GM21528 (cell line): ENCODE data around the gene FAM184B.
A peak's percentile ranks its signal among the peaks of the same experiment; 100 is the strongest.

Source experiments
- ATAC-seq: cut with Tn5 transposase; IDR thresholded peaks from one replicate; pipeline ENCODE4 v1.9.1; 2021; ENCODE audit warnings: mild to moderate bottlenecking, moderate library complexity; ENCODE audit not compliant: unreplicated experiment, low FRiP score

Gene FAM184B

GRCh38 chr4:17595471-17596005 is 185.9 kb downstream of the FAM184B start:
- peak; percentile 84 for ATAC-seq

DNA sequence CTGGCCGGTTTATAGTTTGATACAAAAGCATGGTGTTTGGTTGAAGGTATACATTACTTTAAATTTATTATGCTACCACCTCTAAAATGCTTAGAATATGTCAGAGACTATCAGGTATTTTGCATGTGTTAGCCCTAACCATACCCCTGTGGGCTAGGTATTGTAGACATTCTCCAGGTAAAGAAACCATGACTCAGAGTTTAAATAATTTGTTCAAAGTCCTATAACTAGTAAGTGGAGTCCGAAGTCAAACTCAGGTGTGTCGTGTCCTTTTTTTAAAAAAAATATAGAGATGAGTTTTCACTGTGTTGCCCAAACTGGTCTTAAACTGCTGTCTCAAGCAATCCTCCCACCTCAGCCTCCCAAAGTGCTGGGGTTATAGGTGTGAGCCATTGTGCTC is 192.1 kb downstream of the FAM184B start:
- ATAC-seq, result no peak

GRCh38 chr4:17587094-17587822 is 194.2 kb downstream of the FAM184B start:
- no peak for ATAC-seq

DNA sequence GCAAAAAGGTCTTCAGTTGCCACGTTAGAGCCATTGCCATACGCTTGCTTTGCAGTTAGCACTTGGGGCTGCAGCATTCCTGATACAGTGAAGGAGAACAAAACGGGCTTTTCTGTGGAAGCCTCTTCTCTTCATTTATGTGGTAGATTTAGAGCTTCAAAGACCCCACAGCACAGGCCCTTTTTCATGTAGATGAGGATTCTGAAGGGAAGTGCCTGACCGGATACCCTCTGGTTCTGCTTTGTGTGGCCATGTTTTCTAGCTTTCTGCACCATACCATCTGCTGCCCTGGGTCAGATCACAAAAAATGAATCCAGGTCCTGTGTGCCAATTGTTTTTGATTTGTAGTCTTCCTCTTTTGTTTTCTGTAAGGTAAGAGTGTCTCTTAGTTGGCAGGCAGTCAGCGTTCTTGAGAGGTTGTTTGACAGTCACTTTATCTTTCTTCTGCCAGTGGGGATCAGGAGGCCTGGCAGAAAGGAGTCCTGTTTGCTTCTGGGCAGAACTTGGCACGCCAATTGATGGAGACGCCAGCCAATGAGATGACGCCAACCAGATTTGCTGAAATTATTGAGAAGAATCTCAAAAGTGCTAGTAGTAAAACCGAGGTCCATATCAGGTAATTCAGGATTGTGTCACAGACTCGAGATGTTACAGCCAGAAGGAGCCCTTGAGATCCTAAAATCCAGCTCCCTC is 196.8 kb downstream of the FAM184B start:
- ATAC-seq, result no peak

GRCh38 chr4:17583941-17584340 is 197.5 kb downstream of the FAM184B start:
- ATAC-seq, result no peak

DNA sequence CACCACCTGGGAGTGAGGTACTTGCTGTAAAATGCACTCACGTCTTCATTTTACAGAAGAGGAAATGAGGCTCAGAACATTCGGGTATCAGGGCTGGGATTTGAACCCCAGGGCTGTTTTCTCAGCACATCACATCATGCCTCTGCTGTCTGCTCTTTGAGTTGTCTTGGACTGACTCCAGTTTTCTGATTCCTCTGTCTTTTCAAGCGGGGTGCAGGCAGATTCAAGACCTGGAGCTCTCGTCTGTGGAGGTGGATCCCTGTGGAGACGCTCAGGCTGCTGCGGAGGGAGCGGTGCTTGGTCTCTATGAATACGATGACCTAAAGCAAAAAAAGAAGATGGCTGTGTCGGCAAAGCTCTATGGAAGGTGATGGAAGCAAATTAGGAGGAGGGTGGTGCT is 198.1 kb downstream of the FAM184B start:
- no peak for ATAC-seq

DNA sequence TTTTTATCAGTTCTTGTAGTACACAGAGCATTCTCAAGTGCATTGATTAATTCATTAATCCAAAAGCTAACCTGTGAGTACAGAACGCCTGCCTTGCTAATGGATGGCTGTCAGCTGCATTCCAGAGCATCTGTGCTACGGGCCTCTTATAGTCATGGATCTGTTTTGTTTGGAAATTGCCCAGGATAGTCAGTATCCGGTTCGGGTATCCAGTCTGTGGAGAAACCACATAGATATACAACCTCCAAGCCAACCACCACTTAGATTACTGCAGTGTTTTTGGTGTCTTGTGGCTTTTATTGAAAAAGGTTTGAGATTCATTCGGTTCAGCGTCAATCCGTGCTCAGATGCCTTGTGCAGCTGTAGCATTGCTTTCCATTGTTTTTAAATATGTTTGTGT is 200.5 kb downstream of the FAM184B start:
- no peak for ATAC-seq
